ENCODE measurements around the gene STIM2. TPM values are rescaled to one million over a fixed set of nuclear protein-coding genes. Genes with fewer than 3 reads are reported as not detected.
A peak's percentile ranks its signal among the peaks of the same experiment; 100 is the strongest.
"Not testable (repeated sequence)": the region's sequence is repeated elsewhere in the genome, so short reads cannot be mapped to it uniquely, and the experiment has no call there.

Gene STIM2
- total RNA-seq, 1 donor from 2014 or later: 30.5 TPM

DNA sequence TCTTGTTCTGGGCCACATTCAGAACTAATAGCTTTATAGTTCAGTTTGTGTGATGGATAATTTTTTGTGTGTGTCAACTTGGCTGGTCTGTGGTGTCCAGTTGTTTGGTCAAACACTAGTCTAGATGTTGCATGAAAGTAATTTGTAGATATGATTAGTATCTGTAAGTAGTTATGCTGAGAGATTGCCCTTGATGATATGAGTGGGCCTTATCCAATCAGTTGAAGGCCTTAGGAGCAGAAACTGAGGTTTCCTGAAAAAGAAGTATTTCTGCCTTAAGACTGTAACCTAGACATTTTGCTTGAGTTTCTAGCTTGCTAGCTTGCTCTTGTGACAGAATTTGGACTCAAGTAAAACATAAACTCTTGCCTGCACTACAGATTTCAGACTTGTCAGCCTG, 30.4 kb downstream of the STIM2 start:
- no peak for DNase-seq (ENCODE audit: low spot score)
- intact Hi-C loops (cut with DNase I): no loop called here
- ATAC-seq: no peak

DNA sequence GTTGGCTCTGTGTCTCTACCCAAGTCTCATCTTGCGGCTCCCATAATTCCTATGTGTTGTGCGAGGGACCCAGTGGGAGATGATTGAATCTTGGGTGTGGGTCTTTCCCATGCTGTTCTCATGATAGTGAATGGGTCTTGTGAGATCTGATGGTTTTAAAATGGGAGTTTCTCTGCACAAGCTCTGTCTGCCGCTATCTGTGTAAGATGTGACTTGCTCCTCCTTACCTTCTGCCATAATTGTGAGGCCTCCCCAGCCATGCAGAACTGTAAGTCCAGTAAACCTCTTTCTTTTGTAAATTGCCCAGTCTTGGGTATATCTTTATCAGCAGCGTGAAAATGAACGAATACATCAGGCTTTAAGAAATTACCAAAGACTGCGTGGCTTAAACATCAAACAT, 31.2 kb downstream of the STIM2 start:
- intact Hi-C loops (cut with DNase I): no loop called here
- no peak for DNase-seq (ENCODE audit: low spot score)
- ATAC-seq: no peak

DNA sequence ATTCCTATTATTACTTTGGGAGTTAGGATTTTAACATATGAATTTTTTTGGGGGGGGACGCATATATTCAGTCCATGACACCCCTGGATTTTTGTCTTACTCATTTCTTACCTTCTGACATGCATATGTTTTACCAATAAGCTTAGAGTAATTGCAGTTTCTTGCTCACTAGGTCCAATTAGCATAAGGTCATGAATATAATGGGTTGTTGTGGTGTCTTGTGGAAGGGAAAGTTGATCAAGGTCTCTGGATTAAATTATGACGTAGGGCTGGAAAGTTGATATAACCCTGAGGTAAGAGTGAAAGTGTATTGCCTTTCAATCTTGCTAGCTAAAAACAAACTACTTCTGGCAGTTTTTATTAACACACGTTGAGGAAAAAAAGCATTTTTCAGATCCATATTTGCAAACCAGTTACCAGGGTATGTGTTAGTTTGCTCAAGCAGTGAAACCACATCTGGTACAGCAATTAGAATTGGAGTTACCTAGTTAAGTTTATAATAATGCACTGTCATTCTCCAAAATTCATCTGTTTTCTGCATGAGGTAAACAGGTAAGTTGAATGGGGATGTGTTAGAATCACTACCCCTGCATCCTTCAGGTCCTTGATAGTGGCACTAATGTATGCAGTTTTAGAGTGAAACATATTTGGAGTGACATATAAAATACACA, 32.0 kb downstream of the STIM2 start:
- ATAC-seq (no peak), DNase-seq (ENCODE audit: low spot score) (no peak)
- intact Hi-C loops (cut with DNase I): no loop called here

- no peak for DNase-seq (ENCODE audit: low spot score)
- intact Hi-C loops (cut with DNase I): no loop called here
- ATAC-seq: no peak
Observed at GRCh38 chr4:26893491-26893890, 32.9 kb downstream of the STIM2 start.

GRCh38 chr4:26894881-26895280, 34.2 kb downstream of the STIM2 start:
- DNase-seq (ENCODE audit: low spot score); ATAC-seq; intact Hi-C loops (cut with DNase I): not testable (repeated sequence)

DNA sequence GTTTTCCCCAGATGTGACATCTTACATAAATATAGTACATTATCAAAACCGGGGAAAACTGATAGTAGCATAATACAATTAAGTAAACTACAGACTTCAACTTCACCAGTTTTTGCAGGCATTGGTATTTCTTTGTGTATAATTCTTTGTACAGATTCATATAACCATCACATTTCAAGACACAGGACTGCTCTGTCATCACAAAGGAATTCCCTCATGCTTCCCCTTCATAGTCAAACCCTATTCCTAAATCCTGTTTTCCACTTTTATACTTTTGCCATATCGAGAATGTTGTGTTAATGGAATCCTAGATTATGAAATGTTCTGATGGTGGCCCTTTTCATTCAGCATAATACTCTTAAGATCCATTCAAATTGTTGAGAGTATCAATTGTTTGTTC, 36.0 kb downstream of the STIM2 start:
- DNase-seq (ENCODE audit: low spot score) (no peak), ATAC-seq (no peak)
- intact Hi-C loops (cut with DNase I): no loop called here

- ATAC-seq (no peak), DNase-seq (ENCODE audit: low spot score) (no peak)
- intact Hi-C loops (cut with DNase I): no loop called here
Observed at GRCh38 chr4:26899991-26900390, 39.4 kb downstream of the STIM2 start.

GRCh38 chr4:26900765-26901164, 40.1 kb downstream of the STIM2 start:
- no peak for DNase-seq (ENCODE audit: low spot score)
- intact Hi-C loops (cut with DNase I): no loop called here
- no peak for ATAC-seq

GRCh38 chr4:26905172-26905571, 44.5 kb downstream of the STIM2 start:
- intact Hi-C loops (cut with DNase I): no loop called here
- DNase-seq (ENCODE audit: low spot score) (no peak), ATAC-seq (no peak)

GRCh38 chr4:26907731-26908599, 47.3 kb downstream of the STIM2 start:
- intact Hi-C loops (cut with DNase I): no loop called here
- DNase-seq (ENCODE audit: low spot score): no peak
- peak; percentile 32 for ATAC-seq

GRCh38 chr4:26909369-26909768, 48.7 kb downstream of the STIM2 start:
- DNase-seq (ENCODE audit: low spot score) (no peak), ATAC-seq (peak; percentile 71)
- intact Hi-C loops (cut with DNase I): no loop called here

- intact Hi-C loops (cut with DNase I): no loop called here
- ATAC-seq (no peak), DNase-seq (ENCODE audit: low spot score) (no peak)
Observed at GRCh38 chr4:26911254-26911653, 50.6 kb downstream of the STIM2 start.

DNA sequence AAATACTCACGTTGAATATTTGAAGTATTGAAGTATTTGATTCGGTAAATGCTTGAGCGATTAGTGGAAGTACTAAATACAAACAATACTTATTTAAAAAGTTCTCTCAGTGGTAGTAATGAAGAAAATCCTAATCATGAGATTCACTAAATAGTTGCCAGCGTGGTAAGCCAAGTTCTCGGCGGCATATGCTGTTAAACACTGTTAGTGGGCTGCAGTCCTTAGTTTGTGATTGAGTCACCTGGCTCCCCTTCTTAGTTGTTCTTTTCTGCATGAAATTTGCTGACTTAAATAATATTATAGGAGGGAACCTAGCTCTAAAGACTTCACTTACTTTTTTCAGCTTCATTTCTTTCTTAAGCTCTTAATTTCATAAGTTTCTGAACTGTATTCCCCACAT, 51.4 kb downstream of the STIM2 start:
- ATAC-seq: no peak
- intact Hi-C loops (cut with DNase I): no loop called here
- DNase-seq (ENCODE audit: low spot score): no peak

DNA sequence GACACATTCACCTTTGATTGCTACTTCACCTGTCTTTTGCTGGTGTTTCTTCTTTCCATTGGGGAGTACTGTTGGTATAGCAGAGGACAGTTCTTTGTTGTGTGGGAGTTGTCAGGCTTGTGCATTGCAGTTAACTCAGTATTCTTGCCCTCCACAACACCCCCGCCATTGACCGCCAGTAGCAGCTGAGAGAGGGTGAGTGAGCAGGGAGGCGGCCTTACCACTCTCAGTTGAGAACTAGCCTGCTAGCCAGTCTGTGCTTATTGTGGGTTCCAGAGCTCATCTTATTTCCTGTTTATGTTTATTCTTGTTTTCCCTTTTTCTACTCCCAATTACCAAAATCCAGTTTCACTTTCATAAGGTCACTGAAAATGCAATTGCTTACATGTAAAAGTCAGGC, 52.2 kb downstream of the STIM2 start:
- intact Hi-C loops (cut with DNase I): no loop called here
- ATAC-seq (no peak), DNase-seq (ENCODE audit: low spot score) (no peak)

GRCh38 chr4:26916195-26916594, 55.6 kb downstream of the STIM2 start:
- DNase-seq (ENCODE audit: low spot score): no peak
- intact Hi-C loops (cut with DNase I): no loop called here
- ATAC-seq: peak; percentile 46

DNA sequence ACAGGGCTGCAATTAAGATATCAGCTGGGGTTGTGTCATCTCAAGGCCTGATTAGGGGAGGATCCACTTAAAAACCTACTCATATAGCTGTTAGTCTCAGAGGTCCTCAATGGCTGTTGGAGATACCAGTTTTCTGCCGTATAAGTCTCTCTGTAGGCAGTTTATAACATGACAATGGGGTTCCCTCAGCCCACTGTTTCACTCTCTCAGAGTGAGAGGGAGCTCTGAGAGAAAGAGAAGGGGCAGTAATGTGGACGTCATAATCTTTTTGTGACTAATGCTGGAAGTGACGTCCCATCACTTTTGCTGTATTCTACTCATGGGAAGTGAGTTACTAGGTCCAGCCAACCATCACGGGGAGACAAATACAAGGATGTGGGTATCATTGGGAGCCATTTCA, 70.3 kb downstream of the STIM2 start:
- no peak for DNase-seq (ENCODE audit: low spot score)
- intact Hi-C loops (cut with DNase I): no loop called here
- no peak for ATAC-seq

DNA sequence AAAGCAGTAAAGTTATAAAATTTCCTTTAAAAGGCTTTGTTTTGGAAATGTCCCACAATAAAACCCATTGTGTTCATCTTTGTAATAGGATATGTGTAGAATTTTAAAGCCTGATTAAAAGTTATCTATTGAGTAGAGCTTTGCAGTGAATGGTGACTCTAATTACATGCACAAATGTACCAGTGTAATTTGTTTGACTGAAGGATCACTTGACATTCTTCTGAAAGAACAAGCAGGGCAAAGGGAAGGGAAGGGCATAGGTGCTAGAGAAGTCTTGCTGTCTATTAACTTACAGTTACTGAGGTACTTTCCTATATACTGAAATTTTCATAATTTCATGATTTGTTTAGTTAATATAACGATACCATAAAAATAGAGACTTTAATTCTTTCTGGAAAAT, 70.8 kb downstream of the STIM2 start:
- intact Hi-C loops (cut with DNase I): no loop called here
- no peak for ATAC-seq
- no peak for DNase-seq (ENCODE audit: low spot score)

DNA sequence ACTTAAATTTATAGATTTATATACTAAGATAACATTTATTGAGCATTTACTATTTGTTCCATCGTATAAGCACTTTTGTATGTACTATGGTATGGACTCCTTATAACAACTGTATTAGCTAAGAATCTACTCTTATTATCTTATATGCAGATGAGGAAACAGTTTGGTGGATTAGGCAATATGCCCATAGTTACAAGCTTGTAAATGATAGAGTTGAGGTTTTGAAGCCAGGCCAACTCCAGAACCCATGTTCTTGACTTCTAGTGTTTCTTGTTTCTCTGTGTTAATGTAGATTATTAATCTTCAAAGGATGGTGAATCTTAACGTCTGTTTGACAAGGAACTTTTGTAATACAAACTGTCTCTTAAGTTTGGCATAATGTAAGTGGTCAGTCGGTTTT, 71.3 kb downstream of the STIM2 start:
- ATAC-seq (no peak), DNase-seq (ENCODE audit: low spot score) (no peak)
- intact Hi-C loops (cut with DNase I): no loop called here

DNA sequence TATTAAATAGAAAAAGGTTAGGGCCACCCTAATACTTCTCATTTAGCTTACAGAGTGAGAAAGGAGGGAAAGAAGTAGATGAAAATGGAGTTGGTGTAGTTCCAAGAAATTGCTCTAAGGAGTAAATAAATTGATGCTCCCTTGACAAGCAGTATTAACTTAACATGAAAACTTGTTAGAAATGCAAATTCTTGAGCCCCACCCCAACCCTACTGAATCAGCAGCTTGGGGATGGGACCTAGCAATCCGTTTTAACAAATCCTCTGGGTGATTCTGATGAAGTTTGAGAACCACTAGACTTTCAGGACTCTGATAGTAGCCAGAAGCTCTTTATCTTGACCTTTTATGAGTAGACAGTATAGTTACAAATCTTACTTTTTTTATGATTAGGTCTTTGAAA, 74.8 kb downstream of the STIM2 start:
- ATAC-seq: no peak
- DNase-seq (ENCODE audit: low spot score): no peak
- intact Hi-C loops (cut with DNase I): no loop called here

DNA sequence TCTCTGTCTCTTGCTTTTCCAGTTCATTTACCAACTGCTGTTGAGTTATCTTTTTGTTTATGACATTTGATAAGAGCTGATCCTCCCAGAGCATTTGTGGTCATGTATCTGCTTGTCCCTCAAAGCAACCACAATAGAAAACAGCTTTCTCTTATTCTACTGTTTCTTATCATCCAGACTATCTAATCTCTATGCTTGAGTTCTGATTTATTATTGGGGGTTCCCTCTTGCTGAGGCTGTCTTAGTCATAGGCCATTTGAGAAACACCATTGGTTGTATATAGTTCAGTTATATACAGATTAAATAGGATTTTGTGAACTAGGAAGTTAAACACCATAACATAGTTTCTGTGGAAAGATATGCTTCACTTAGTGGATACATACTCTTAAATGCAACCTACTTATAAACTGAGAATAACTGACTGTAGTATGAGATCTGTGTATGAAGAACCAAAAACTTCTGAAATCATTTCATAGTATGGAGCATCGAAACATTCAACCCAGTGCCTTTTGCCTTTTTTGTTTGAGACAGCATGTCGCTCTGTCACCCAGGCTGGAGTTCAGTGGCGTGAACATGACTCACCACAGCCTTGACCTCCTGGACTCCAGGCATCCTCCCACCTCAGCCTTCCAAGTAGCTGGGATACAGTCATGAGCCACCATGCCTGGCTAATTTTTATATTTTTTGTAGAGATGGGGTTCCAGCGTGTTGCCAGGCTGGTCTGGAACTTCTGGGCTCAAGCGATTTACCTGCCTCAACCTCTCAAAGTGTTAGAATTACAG, 75.8 kb downstream of the STIM2 start:
- ATAC-seq: no peak
- intact Hi-C loops (cut with DNase I): no loop called here
- no peak for DNase-seq (ENCODE audit: low spot score)
